Fibroblast of peridontal ligament (primary cell): ENCODE data around the gene ADD1.

ENCODE experiments used
- DNase-seq: peaks from one replicate; pipeline ENCODE4 v3.0.0-alpha.2; 2010; ENCODE audit errors: extremely low read depth

Gene ADD1

DNA sequence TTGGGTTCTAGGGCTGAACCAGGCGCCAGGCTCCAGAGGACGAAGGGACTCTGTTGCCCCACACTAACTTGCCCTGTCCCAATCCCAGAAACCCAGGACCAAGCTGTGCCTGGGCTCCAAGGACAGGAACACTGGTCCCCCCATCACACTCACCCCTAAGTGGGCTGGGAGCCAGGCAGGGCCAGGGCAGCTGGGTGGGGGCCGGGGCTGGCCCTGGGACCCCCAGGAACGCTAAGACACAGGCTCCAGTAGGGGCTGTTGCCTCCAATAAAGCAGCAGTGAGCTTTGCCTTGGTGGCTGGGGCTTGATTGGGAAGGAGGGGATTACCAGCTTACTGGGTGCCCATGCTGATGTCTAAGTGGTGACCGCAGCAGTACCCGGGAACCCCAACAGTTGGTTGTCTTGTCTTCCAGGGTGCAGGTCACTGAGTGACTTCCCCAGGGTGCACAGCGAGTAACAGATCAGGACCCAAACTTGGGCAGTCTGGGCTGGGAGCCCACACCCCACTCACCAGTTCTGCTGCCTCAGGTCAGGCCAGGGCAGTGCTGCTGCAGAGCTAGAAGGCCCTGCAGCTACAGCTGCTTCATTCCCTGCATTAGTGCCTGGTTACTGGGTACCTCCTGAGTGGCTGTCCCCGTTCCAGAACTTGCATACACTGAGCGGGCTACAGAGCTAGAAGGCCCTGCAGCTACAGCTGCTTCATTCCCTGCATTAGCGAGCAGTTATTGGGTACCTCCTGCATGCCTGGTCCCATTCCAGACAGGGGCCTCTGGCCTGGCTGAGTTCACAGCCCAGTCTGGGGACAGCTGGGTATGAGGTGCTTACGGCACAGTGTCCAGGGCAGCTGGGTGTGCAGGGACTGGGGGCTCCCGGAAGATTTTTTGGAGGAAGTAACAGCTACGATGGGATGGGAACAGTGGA, 9.4 kb upstream of the ADD1 start:
- no peak for DNase-seq

- no peak for DNase-seq
Observed at GRCh38 chr4:2835978-2836377, 7.7 kb upstream of the ADD1 start.

GRCh38 chr4:2836391-2836859, 7.2 kb upstream of the ADD1 start:
- DNase-seq = no peak

DNA sequence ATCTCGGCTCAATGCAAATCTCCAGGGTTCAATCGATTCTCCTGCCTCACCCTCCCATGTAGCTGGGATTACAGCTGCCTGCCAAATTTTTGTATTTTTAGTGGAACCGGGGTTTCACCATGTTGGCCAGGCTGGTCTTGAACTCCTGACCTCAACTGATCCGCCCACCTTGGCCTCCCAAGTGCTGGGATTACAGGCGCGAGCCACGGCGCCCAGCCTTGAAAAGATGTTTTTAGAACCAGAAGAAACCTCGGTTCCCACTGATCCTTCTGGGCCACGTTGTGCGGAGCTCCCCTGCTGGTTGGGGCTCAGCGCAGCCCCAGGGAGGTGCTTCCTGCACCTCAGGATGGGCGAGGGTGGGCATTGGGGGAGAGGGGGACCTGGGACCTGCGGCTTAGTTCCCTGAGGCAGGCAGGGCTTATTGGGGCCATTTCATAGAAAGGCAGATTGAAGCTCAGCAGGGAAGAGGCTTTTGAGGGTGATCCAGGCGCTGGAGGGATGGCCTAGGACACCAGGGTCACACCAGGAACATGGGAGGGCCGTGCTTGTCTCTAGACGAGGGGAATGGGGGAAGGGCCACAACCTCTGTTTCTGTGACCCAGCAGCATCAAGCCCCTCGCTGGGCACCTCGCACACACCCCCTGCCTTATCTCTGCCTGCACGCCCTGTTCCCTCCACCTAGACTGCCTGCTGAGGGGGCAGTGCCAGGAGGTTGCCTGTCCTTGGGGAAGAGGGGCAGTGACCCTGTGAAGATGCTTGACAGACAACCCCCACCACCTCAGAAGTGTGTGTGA, 6.3 kb upstream of the ADD1 start:
- no peak for DNase-seq

GRCh38 chr4:2837904-2838496, 5.6 kb upstream of the ADD1 start:
- DNase-seq = peak; percentile 62

DNA sequence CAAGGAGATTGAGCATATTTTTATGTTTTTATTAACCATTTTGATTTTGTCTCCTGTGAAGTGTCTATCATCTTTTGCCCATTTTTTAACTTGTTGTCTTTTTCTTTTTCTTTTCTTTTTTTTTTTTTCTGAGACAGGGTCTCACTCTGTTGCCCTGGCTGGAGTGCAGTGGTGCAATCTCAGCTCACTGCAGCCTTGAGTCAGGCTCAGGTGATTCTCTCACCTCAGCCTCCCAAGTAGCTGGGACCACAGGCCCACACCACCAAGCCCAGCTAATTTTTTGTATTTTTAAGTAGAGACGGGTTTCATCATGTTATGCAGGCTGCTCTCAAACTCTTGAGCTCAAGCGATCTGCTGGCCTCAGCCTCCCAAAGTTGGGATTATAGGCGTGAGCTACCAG, 4.6 kb upstream of the ADD1 start:
- no peak for DNase-seq

GRCh38 chr4:2842687-2843262, 869 bp upstream of the ADD1 start:
- DNase-seq = peak; percentile 30

- DNase-seq = no peak
Observed at GRCh38 chr4:2843941-2844584, 419 bp downstream of the ADD1 start.

DNA sequence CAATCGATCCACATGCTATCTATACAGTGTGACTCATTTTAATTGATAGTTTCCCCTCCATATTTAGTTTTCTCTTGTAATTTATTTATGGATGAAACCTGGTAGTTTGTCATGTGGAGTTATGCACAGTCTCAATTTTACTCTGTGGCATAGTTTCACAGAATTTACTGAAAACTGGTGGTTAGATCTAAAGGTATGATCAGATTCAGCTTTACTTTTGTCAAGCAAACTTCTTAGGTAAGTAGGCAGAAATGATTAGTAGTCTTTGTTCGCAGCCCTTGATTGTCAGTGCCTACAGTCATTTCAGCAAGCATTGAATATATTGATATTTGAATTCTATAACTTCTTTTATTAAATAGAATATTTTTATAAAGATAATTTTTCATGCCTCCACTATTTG, 2.5 kb downstream of the ADD1 start:
- no peak for DNase-seq

GRCh38 chr4:2847302-2847871, 3.7 kb downstream of the ADD1 start:
- DNase-seq = no peak

- DNase-seq = no peak
Observed at GRCh38 chr4:2848449-2848848, 4.8 kb downstream of the ADD1 start.

GRCh38 chr4:2849267-2850152, 5.9 kb downstream of the ADD1 start:
- peak; percentile 52 for DNase-seq

DNA sequence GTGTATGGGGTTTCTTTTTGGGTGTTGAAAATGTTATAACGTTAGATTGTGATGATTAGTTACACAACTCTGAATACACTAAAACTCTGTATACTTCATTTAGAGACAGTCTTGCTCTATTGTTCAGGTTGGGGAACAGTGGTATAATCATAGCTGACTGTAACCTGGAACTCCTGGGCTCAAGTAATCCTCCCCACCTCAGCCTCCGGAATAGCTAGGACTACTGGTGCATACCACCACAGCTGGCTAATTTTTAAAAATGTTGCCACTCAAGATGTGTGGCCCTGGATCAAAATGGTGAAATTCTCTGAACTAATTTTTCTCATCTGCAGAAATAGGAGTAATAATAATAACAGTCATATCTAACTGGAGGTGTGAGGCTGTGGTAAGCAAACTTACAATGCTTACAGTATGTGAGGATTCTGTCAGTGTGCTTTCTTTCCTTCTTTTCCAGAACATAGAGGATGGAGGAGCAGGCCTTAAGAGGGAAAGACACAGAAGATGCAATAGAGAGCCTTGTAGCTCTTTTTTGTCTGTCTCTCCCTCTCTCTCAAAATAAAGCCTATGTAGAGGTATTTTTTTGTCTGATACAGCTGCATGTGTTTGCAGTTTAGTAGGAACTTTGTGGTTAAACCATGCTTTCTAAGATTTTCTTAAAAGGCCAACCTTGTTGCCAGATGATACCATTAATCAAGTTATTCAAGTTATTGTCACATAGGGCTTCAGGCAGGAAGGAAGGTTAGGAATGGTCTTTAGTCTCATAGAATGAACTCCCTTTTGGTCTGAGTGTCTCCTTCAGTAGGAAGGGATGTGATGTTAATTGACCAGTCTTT, 7.5 kb downstream of the ADD1 start:
- DNase-seq = peak; percentile 55

GRCh38 chr4:2852481-2852921, 8.9 kb downstream of the ADD1 start:
- DNase-seq = no peak

DNA sequence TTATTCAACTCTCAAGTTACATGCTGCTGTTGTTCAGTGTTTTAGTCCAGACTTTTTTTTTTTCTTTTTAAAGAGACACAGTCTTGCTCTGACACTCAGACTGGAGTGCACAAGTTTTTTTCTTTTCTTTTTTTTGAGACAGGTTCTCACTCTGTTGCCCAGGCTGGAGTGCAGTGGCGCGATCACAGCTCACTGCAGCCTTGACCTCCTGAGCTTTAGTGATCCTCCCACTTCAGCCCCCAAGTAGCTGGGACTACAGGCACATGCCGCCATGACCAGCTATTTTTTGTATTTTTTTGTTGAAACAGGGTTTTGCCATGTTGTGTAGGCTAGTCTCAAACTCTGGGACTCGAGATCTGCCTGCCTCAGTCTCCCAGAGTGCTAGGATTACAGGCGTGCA, 11.9 kb downstream of the ADD1 start:
- DNase-seq = no peak

DNA sequence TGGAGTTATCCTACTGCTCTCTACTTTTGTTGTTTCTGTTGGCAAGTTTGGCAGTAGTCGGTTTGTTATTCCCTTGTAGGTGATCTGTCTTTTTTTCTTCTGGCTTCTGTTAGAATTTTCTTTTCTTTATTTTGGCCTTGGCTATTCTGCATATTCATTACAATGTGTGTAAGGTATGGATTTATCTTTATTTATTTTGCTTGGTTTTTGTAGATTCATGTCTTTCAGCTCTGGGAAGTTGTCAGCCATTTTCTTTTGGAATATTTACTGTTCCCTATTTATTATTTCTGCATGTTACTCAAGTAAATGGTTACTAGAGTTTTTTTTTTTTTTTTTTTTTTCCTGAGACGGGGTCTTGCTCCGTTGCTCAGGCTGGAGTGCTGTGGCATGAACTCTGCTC, 12.6 kb downstream of the ADD1 start:
- DNase-seq = no peak

DNA sequence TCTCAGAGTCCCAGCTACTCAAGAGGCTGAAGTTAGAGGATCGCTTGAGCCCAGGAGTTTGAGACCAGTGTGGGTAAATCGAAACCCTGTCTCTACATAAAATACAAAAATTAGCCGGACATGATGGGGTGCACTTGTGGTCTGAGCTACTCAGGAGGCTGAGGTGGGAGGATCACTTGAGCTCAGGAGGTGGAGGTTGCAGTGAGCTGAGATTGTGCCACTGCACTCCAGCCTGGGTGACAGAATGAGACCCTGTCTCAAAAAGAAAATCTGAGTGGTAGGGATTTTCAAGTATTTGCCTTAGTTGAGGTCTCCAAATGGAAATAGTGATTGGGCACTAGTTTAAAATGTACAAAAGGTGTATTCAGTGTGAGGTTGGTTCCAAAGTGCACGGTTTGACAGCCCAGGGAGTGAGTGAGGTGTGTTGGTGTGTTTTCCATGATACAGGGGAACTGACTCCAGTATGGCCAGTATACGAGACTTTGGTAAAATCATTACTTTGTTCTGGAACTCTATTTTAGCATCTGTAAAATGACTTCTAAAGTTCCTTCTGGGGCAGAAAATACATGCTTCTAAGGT, 13.8 kb downstream of the ADD1 start:
- DNase-seq = no peak

- peak; percentile 69 for DNase-seq
Observed at GRCh38 chr4:2858451-2859217, 15.0 kb downstream of the ADD1 start.
